Measurements from ENCODE around the gene LANCL1.
"Not testable (repeated sequence)": the region's sequence is repeated elsewhere in the genome, so short reads cannot be mapped to it uniquely, and the experiment has no call there.

The LANCL1 gene

GRCh38 chr2:210459880-210460279, 16.7 kb downstream of the LANCL1 start:
- DNase-seq (ENCODE audit: low read depth in 2 of 3, low spot score in 2 of 3) = no peak

GRCh38 chr2:210459407-210459806, 17.2 kb downstream of the LANCL1 start:
- no peak for DNase-seq (ENCODE audit: low read depth in 2 of 3, low spot score in 2 of 3)

DNA sequence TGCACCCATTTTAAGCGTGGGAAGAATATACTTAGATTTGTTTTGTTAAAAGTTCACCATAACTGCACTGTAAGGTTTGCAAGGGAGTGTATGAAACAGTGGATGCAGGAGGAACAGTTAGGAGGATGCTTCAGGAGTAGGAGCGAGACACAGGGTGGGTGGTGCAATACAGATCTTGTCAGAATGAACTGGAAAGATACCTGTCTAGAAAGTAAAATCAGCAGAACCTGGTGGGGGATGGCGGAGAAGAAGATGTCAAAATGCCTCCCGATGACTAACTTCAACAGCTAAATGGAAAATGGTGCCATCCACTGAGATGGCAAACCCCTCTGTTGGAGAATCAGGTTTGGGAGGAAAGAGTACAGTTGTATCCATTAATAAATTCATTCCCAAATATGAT, 18.2 kb downstream of the LANCL1 start:
- no peak for DNase-seq (ENCODE audit: low read depth in 2 of 3, low spot score in 2 of 3)

DNA sequence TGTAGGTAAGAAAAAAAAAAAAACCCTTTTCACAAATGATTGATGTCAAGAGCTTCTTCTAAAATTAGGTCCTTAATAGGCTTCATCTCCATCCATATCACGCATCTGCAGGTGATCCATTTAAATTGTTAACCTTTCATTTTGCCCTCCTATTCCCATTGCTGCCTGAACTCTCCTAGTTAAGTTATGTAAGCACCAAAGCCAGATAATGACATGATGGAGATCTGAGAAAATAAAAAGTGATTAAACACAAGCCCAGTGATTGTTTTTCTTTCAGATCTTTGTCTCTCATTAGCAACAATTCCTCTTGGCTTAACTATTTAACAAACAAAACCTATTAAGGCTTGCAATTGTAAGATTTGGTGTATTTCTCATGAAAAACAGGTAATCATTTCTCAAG, 20.0 kb downstream of the LANCL1 start:
- no peak for DNase-seq (ENCODE audit: low read depth in 2 of 3, low spot score in 2 of 3)

DNA sequence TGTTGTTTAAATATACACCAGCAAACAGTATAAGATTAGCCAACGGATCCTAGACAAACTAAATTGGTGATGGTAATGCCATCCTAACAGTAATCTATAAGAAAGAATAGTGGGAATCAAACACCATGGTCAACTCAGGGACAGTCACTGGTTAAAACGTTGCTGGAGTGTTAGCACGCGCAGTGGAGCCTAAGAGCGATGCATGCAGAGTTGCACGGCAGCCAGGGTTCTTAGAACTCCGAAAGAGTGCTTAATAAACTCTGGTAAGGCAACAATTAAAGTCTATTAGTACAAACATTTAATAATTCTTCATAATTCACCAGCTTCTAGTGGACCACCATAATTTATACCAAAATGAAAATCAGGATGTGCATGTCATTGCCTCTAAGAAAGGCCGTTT, 22.2 kb downstream of the LANCL1 start:
- no peak for DNase-seq (ENCODE audit: low read depth in 2 of 3, low spot score in 2 of 3)

GRCh38 chr2:210452194-210452593, 24.4 kb downstream of the LANCL1 start:
- DNase-seq (ENCODE audit: low read depth in 2 of 3, low spot score in 2 of 3) = no peak

- DNase-seq (ENCODE audit: low read depth in 2 of 3, low spot score in 2 of 3) = not testable (repeated sequence)
Measured at GRCh38 chr2:210450942-210451341, 25.6 kb downstream of the LANCL1 start.

DNA sequence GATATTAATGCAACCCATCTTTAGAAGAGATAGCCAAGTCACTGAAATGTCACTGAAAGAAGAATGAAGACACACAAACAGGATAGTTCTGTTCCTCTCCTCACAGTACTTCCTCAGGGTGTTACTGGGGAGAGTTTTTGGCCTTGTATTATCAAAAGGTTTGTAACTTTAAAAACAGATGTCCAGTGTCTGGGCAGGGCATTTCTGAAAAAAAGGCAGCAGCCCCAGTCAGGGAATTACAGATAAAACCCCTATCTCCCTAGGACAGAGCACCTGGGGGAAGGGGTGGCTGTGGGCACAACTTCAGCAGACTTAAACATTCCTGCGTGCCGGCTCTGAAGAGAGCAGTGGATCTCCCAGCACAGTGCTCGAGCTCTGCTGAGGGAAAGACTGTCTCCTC, 30.8 kb downstream of the LANCL1 start:
- DNase-seq (ENCODE audit: low read depth in 2 of 3, low spot score in 2 of 3) = no peak

DNA sequence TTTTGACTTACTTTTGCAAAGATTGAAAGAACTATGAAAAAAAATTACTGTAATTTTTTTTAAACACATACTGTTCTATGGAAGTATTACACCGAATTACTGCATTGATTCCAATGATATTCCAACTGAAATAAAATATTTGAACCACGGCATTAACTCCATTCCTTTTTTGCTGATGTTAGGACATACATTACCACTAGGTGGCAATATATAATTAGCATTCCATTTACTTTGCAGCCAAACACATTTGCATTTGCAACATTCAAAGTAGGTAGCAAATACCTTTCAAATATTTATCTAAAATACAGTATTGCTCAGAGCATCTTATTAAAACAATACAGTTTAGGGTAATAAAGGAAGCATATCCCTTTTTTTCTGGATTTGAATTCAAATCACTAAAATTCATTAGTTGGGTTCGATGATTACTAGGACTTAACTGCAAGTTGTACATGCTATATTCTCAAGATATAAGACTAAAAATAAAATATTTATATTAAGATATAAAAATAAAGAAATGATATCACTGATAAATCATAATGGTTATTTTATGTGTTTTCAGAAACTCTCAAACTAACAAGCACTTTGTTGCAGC, 31.3 kb downstream of the LANCL1 start:
- no peak for DNase-seq (ENCODE audit: low read depth in 2 of 3, low spot score in 2 of 3)

GRCh38 chr2:210443527-210443926, 33.0 kb downstream of the LANCL1 start:
- DNase-seq (ENCODE audit: low read depth in 2 of 3, low spot score in 2 of 3) = no peak

DNA sequence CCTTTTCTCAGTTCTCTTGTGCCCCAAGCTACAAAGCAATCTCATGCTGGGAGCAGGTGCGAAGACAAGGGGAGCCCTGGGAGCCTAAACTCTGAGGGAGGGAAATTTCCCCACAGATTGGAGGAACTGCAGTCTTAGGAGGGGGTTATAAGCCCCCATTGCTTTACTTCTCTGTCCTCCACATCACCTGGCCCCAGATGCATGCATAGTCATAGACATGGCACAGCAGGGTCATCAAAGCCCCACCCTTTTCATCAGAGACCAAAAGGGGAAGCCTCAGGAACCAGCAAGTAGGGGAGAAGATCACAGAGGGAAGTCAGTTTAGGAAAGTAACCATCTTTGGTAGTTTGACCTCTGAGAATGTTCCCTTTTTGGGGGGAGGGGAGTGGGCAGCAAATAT, 33.7 kb downstream of the LANCL1 start:
- no peak for DNase-seq (ENCODE audit: low read depth in 2 of 3, low spot score in 2 of 3)

DNA sequence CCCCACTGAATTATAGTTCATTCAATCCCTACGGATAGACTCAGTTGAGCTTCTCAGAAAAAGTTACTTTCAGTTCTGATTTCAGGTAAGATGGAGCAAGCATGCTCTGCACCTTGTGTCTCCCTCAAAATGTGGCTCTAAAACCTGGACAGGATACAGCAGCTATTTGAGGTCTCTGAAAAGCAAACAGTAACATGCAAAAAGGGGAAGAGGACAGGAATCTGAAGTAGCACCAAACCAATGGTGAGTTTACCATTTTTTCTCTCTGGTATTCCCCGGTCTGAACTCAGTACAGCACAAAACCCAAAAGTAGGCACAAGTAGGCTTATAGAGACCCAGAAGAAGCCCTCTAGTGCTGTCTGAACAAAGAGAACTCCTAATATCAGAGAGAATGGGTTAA, 34.1 kb downstream of the LANCL1 start:
- DNase-seq (ENCODE audit: low read depth in 2 of 3, low spot score in 2 of 3) = no peak

- DNase-seq (ENCODE audit: low read depth in 2 of 3, low spot score in 2 of 3) = no peak
Measured at GRCh38 chr2:210440206-210440605, 36.4 kb downstream of the LANCL1 start.

DNA sequence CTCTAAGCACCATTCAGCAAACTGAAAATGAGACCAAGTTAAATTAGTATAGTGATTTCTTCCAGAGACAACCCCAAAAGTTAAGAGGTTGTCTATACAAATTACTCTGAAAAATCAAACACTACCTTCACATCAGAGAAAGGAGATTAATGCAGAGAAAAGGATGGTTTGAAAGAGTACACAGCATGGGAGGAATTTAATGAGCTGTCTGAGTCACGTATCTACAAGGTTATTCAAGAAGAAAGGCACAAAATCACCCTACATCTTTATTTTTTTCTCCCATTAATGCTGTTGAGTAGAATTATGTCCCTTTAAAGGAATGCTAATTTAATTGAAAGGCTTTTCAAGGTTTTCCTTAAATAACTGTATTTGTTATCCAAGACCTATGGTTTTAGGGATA, 41.1 kb downstream of the LANCL1 start:
- no peak for DNase-seq (ENCODE audit: low read depth in 2 of 3, low spot score in 2 of 3)

GRCh38 chr2:210432633-210433032, 43.9 kb downstream of the LANCL1 start:
- DNase-seq (ENCODE audit: low read depth in 2 of 3, low spot score in 2 of 3) = no peak

DNA sequence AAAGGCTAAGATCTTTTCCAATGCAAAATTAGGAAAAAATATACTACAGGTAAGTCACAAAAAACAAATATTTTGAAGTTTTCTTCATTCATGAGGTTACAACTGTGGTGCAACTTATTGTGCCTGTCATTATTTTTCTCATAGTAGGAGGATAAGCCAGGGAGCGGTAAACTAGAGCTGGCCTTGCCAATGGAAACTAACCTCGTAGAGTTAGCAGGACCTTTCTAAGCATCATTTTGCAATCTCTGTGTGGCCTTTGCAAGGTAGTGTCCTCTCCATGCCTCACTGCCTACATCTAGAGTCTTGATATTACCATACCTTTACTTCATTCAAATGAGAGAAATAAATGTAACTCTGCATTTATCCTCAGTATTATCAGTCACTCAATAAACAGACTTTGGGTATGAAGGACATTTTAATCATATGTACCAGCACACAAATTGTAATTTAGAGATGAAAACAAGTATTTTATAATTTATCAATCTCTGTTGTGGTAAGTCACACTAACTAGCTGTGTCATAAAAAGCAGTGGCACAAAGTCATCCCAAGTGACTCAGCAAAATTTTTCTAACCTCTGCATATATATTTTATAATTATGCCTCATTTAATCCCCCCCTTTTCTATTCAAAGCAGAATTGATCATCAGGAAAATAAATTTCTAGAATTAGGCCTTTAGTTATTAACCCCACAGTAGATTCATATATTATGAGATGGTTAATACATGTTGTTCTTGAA, 47.0 kb downstream of the LANCL1 start:
- no peak for DNase-seq (ENCODE audit: low read depth in 2 of 3, low spot score in 2 of 3)

DNA sequence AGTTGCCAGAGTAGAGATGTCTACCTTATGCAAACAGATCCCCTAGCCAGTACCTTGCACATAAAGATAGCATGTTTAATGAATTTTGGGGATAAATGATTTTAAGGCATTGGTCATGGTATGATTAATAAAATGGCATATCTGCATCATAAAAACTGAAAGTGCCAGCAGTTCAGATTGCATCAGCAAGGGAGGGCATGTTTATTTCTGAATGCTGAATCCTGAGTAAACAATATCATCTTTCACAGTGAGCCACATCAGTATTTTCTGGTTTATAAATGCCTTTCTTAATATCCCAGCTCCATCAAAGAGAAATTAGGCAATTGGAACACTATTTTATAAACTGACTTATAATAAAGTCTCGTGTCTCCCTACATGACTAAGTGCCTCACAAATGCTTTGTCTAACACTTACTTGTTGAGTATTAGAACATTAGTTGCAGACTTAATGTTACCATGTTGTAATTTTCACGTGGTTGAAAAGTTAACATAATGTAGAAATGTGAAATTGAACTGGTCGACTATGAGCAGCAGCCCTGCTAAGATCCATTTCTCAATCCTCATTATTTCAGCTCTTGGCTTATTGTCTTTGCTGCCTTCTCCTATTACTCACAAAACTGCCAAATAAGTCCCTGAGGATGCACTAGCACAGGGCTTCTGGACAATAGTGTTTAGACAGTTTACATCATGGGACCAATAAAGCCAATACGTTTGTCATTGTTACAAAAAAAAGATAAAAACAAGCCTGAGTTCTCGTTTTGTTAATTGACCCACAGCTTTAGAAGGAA, 48.0 kb downstream of the LANCL1 start:
- DNase-seq (ENCODE audit: low read depth in 2 of 3, low spot score in 2 of 3) = no peak

GRCh38 chr2:210427309-210427708, 49.2 kb downstream of the LANCL1 start:
- not testable (repeated sequence) for DNase-seq (ENCODE audit: low read depth in 2 of 3, low spot score in 2 of 3)

GRCh38 chr2:210422366-210422765, 54.2 kb downstream of the LANCL1 start:
- no peak for DNase-seq (ENCODE audit: low read depth in 2 of 3, low spot score in 2 of 3)

- DNase-seq (ENCODE audit: low read depth in 2 of 3, low spot score in 2 of 3) = no peak
Measured at GRCh38 chr2:210421916-210422315, 54.6 kb downstream of the LANCL1 start.

DNA sequence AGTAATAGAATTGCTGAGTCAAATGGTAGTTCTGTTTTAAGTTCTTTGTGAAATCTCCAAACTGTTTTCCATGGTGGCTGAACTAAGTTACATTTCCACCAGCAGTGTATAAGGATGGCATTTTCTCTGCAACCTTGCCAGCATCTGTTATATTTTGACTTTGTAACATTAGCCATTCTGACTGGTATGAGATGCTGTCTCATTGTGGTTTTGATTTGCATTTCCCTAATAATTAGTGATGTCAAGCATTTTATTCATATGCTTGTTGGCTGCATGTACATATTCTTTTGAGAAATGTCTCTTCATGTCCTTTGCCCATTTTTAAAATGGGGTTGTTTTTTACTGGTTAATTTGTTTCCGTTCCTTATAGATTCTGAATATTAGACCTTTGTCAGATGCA, 63.9 kb downstream of the LANCL1 start:
- DNase-seq (ENCODE audit: low read depth in 2 of 3, low spot score in 2 of 3) = no peak

- no peak for DNase-seq (ENCODE audit: low read depth in 2 of 3, low spot score in 2 of 3)
Measured at GRCh38 chr2:210410542-210410941, 66.0 kb downstream of the LANCL1 start.

All from activated CD8-positive, alpha-beta memory T cell treated with anti-CD3 and anti-CD28 coated beads for 48 hours (primary cell).